ENCODE data around the gene PRKAR2B. TPM values are rescaled to one million over a fixed set of nuclear protein-coding genes. Genes with fewer than 3 reads are reported as not detected.

The PRKAR2B gene
- total RNA-seq, 3 donors from 2014 or later (not counting 1 experiment from before 2014, with no cell fraction given): 2.1 to 14.3 (median 4.0) TPM

- peak overlapping the region; percentile 79 for H3K4me3 Mint-ChIP-seq
- ATAC-seq: no peak
- TF ChIP-seq CTCF (IDR thresholded peaks at IDR 0.05): no peak
- Histone ChIP-seq H3K9me3 (ENCODE audit: control insufficient read depth, insufficient read depth, low read length) (no peaks in the 10 kb centered on the region), H3K4me3 (ENCODE audit: low read length) (no peak overlapping the region), H3K27me3 (ENCODE audit: control insufficient read depth, insufficient read depth, low read length) (peaks cover 14% of the 10 kb centered on the region), H3K27ac (ENCODE audit: low read length) (no peak overlapping the region), H3K36me3 (ENCODE audit: control insufficient read depth, insufficient read depth, low read length) (no peaks in the 10 kb centered on the region), H3K4me1 (ENCODE audit: control insufficient read depth, insufficient read depth, low read length) (peaks cover 9% of the 10 kb centered on the region)
- H3K36me3 Mint-ChIP-seq: no peaks in the 10 kb centered on the region
- H3K9me3 Mint-ChIP-seq: no peaks in the 10 kb centered on the region
- H3K27ac Mint-ChIP-seq: peak overlapping the region; percentile 24 to 51
- H3K4me1 Mint-ChIP-seq: peaks cover 12% of the 10 kb centered on the region in 2 donors
- WGBS (ENCODE audit: insufficient coverage): 100% methylated on average over 1 of the region's 4 CpGs
- H3K27me3 Mint-ChIP-seq (ENCODE audit: low read depth in 2 of 2): peaks cover 26 to 32% of the 10 kb centered on the region in 2 donors
- intact Hi-C loops (cut with micrococcal nuclease): no loop called here
- no peak for DNase-seq
Measured at GRCh38 chr7:107043491-107043890, 1.0 kb upstream of the PRKAR2B start.

DNA sequence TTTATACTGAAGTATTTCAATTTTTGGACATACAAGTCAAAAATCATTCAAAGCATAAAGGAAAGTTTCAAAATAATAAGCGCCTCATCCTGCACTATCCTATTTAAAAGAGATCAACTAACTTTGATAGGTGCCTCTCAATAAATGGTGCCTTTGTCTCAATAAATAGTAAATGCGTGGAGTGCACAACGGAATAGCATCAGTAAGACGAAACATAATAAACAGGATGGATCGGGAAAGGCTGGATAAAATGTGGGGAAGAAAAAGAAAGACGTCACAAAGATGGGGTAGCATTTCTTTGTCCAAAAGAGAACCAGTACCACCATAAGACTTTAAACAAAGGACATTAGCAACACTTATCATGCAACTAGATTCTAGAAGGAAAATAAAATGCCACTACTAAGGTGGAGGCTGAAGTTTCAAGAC, 571 bp upstream of the PRKAR2B start:
- no peak for TF ChIP-seq CTCF (IDR thresholded peaks at IDR 0.05)
- H3K36me3 ChIP-seq (ENCODE audit: control insufficient read depth, insufficient read depth, low read length): no peaks in the 10 kb centered on the region
- DNase-seq: no peak
- H3K27ac Mint-ChIP-seq: peak overlapping the region; percentile 24 to 51
- H3K27me3 ChIP-seq (ENCODE audit: control insufficient read depth, insufficient read depth, low read length): peaks cover 14% of the 10 kb centered on the region
- peak overlapping the region; percentile 79 for H3K4me3 Mint-ChIP-seq
- H3K36me3 Mint-ChIP-seq: no peaks in the 10 kb centered on the region
- H3K9me3 ChIP-seq (ENCODE audit: control insufficient read depth, insufficient read depth, low read length): no peaks in the 10 kb centered on the region
- no peak for ATAC-seq
- H3K4me3 ChIP-seq (ENCODE audit: low read length): peak overlapping the region; percentile 25
- intact Hi-C loops (cut with micrococcal nuclease): no loop called here
- 93% methylated on average over 5 of the region's 6 CpGs for WGBS (ENCODE audit: insufficient coverage)
- no peaks in the 10 kb centered on the region for H3K9me3 Mint-ChIP-seq
- no peak overlapping the region for H3K27ac ChIP-seq (ENCODE audit: low read length)
- H3K4me1 Mint-ChIP-seq: peaks cover 12% of the 10 kb centered on the region in 2 donors
- peaks cover 9% of the 10 kb centered on the region for H3K4me1 ChIP-seq (ENCODE audit: control insufficient read depth, insufficient read depth, low read length)
- peaks cover 26 to 37% of the 10 kb centered on the region in 2 donors for H3K27me3 Mint-ChIP-seq (ENCODE audit: low read depth in 2 of 2)

GRCh38 chr7:107045195-107045960, 873 bp downstream of the PRKAR2B start:
- DNase-seq: peak in 1 of 2 donors; percentile 13

More at GRCh38 chr7:107045195-107045960, 873 bp downstream of the PRKAR2B start:
- peaks cover 26 to 39% of the 10 kb centered on the region in 2 donors for H3K27me3 Mint-ChIP-seq (ENCODE audit: low read depth in 2 of 2)
- Histone ChIP-seq H3K4me1 (ENCODE audit: control insufficient read depth, insufficient read depth, low read length) (peaks cover 9% of the 10 kb centered on the region), H3K27me3 (ENCODE audit: control insufficient read depth, insufficient read depth, low read length) (peaks cover 14% of the 10 kb centered on the region), H3K4me3 (ENCODE audit: low read length) (peak overlapping the region; percentile 56), H3K9me3 (ENCODE audit: control insufficient read depth, insufficient read depth, low read length) (no peaks in the 10 kb centered on the region), H3K36me3 (ENCODE audit: control insufficient read depth, insufficient read depth, low read length) (no peaks in the 10 kb centered on the region), H3K27ac (ENCODE audit: low read length) (no peak overlapping the region)
- H3K27ac Mint-ChIP-seq: peak overlapping the region in 1 of 2 donors; percentile 32
- H3K9me3 Mint-ChIP-seq: no peaks in the 10 kb centered on the region
- H3K4me1 Mint-ChIP-seq: peaks cover 12% of the 10 kb centered on the region in 2 donors
- H3K36me3 Mint-ChIP-seq: no peaks in the 10 kb centered on the region
- H3K4me3 Mint-ChIP-seq: peak overlapping the region; percentile 87
- ATAC-seq: no peak
- 7% methylated on average over 22 of the region's 29 CpGs for WGBS (ENCODE audit: insufficient coverage)
- intact Hi-C loops (cut with micrococcal nuclease): no loop called here
- no peak for TF ChIP-seq CTCF (IDR thresholded peaks at IDR 0.05)
